Common myeloid progenitor, CD34-positive (primary cell): ENCODE data around the gene ESR1.

Experiments
- CTCF ChIA-PET: fragments of 350-600 bp; sonication (Branson Sonifier 250); formaldehyde crosslinking; loops from one replicate; lab custom pipeline; 2021; ENCODE audit warnings: antibody characterized with exemption; lab: Charles Lee
- POLR2A ChIA-PET: fragments of 350-600 bp; sonication (Branson Sonifier 250); formaldehyde crosslinking; loops from one replicate; lab custom pipeline; 2021; ENCODE audit warnings: antibody characterized with exemption; lab: Charles Lee
- DNase-seq, 3 donors: peaks; one replicate each; pipeline versions ENCODE4 v3.0.0 to v3.0.0-alpha.2; 2013
- H3K27ac ChIP-seq, 2 experiments: 1 replicate in 1 of 2; 2 replicates in 1 of 2; pipeline ENCODE4 v1.7.0; 2013; ENCODE audit warnings: inconsistent platforms in 2 of 2, low read length in 2 of 2, mild to moderate bottlenecking in 2 of 2, low read depth in 1 of 2, moderate library complexity in 1 of 2; ENCODE audit not compliant: severe bottlenecking in 2 of 2, insufficient read depth in 1 of 2, poor library complexity in 1 of 2
- H3K27me3 ChIP-seq, 5 experiments: replicated peaks in 2 of 5; 1 replicate in 3 of 5; 2 replicates in 2 of 5; pipeline versions ENCODE4 v1.6.1 to v1.7.0; 2013; ENCODE audit warnings: low read length in 4 of 5, mild to moderate bottlenecking in 2 of 5, moderate library complexity in 2 of 5, inconsistent platforms in 1 of 5; ENCODE audit not compliant: insufficient read depth in 5 of 5, control insufficient read depth in 4 of 5
- H3K36me3 ChIP-seq, 4 experiments: 1 replicate in 2 of 4; 2 replicates in 2 of 4; pipeline versions ENCODE4 v1.6.1 to v1.7.0; 2013; ENCODE audit warnings: low read length in 3 of 4, control low read depth in 1 of 4, mild to moderate bottlenecking in 1 of 4; ENCODE audit not compliant: control insufficient read depth in 4 of 4, insufficient read depth in 4 of 4
- H3K4me1 ChIP-seq, 4 experiments: 1 replicate in 3 of 4; 2 replicates in 1 of 4; pipeline versions ENCODE4 v1.6.1 to v1.7.1; 2013; ENCODE audit warnings: low read length in 3 of 4, mild to moderate bottlenecking in 3 of 4, control low read depth in 1 of 4, inconsistent platforms in 1 of 4, moderate library complexity in 1 of 4; ENCODE audit not compliant: control insufficient read depth in 4 of 4, insufficient read depth in 4 of 4; ENCODE audit errors: control extremely low read depth in 1 of 4
- H3K4me3 ChIP-seq, 7 experiments: 1 replicate in 4 of 7; 2 replicates in 3 of 7; pipeline versions ENCODE4 v1.5.1 to v1.7.0; 2013; ENCODE audit warnings: mild to moderate bottlenecking in 7 of 7, low read length in 6 of 7, moderate library complexity in 6 of 7, inconsistent platforms in 2 of 7, low read depth in 2 of 7, control low read depth in 1 of 7; ENCODE audit not compliant: insufficient read depth in 4 of 7, control insufficient read depth in 1 of 7; ENCODE audit errors: extremely low read depth in 1 of 7
- H3K9me3 ChIP-seq, 5 experiments: 1 replicate in 4 of 5; 2 replicates in 1 of 5; pipeline versions ENCODE4 v1.6.1 to v1.7.1; 2013; ENCODE audit warnings: low read length in 4 of 5, mild to moderate bottlenecking in 2 of 5, inconsistent platforms in 1 of 5, low read depth in 1 of 5, moderate library complexity in 1 of 5; ENCODE audit not compliant: control insufficient read depth in 4 of 5, insufficient read depth in 2 of 5; ENCODE audit errors: control extremely low read depth in 1 of 5
- WGBS: methylation state at CpG from one replicate; pipeline ENCODE4 v1.1.5; 2013; ENCODE audit not compliant: insufficient coverage; 5-methylcytosine and 5-hydroxymethylcytosine counted together

ESR1 gene

DNA sequence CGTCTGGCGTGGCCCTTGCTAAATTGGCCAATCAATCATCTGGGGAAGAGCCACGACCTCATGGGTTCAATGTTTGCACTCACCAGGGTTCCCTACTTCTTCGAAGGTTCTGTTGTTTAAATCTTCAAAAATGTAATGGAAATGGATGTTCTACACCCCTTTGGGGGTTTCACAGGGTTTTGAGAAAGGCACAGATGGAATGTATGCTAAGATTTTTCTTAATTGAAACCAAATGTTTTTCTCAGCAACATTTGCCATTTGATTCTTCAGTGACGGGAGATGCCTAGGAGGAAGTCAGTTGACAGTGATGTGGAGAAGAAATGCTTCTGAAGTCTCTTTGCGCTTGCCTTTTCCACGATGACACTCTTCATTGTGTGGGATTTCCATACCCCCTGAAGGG, 312.3 kb downstream of the ESR1 start:
- H3K27ac ChIP-seq, result no peak overlapping the region
- no peak for DNase-seq
- CTCF ChIA-PET, result no interaction called here
- H3K4me3 ChIP-seq, result no peak overlapping the region
- H3K4me1 ChIP-seq, result no peaks in the 10 kb centered on the region
- peaks cover 3 to 18% (median 12%) of the 10 kb centered on the region in 4 experiments for H3K36me3 ChIP-seq
- 76% methylated on average over 6 of the region's 7 CpGs for WGBS
- H3K9me3 ChIP-seq, result no peaks in the 10 kb centered on the region
- POLR2A ChIA-PET, result no interaction called here
- H3K27me3 ChIP-seq, result no peaks in the 10 kb centered on the region

DNA sequence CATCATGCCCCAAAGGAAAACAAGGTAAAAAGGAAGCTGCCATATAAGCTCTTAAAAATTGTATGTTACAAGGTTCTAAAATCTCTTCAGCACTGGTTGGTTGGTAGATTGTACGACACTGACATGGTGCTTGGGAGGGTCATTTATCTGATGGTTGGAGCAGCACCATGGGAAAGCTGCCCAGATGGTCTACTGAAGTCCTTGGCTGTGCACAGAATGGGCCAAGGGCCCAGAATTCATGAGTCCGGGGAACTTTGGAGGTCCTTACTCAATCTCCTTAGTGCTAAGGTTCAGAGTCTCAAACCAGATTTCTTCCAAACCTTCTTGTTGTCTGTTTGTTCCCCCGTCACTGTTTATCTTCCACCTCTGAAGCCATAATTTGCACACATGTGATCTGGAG, 314.4 kb downstream of the ESR1 start:
- Histone ChIP-seq H3K36me3 (peaks cover 3 to 20% (median 12%) of the 10 kb centered on the region in 4 experiments), H3K4me3 (no peak overlapping the region), H3K9me3 (no peaks in the 10 kb centered on the region), H3K4me1 (no peaks in the 10 kb centered on the region), H3K27ac (no peak overlapping the region), H3K27me3 (no peaks in the 10 kb centered on the region)
- WGBS, result 95% methylated on average over 3 of the region's 3 CpGs
- no peak for DNase-seq
- ChIA-PET CTCF (interaction anchor here (1.2 to 1.7 kb wide), 4 partner anchors 12 to 357 kb away, joined by 3 to 5 read pairs (median 3); no protein-coding TSS in a partner anchor), POLR2A (no interaction called here)

DNA sequence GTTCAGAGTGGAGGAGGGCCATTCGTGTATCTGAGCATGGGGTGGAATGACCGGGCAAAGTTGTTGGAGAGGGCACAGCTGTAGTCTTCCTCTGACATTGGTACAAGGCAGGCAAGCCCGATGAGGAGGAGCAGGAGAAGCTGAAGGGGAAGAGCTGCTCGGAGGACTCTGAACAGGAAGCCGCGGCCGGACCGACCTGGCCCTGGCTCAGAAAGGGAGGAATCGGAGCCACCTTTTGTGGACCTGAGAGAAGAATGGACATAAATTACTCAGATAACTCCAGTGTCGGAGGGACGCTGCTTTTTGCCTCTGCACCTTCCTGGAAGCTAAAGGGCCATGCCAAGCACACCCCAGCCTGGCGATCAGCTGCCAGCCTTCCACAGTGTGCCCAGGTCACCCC, 315.0 kb downstream of the ESR1 start:
- no peak overlapping the region for H3K4me3 ChIP-seq
- DNase-seq, result no peak
- H3K4me1 ChIP-seq, result no peaks in the 10 kb centered on the region
- no peaks in the 10 kb centered on the region for H3K9me3 ChIP-seq
- H3K27ac ChIP-seq, result no peak overlapping the region
- peaks cover 3 to 23% (median 14%) of the 10 kb centered on the region in 4 experiments for H3K36me3 ChIP-seq
- H3K27me3 ChIP-seq, result no peaks in the 10 kb centered on the region
- 98% methylated on average over 10 of the region's 12 CpGs for WGBS
- POLR2A ChIA-PET, result no interaction called here
- CTCF ChIA-PET, result interaction anchor here (1.2 to 1.7 kb wide), 4 partner anchors 12 to 358 kb away, joined by 3 to 5 read pairs (median 3); no protein-coding TSS in a partner anchor

DNA sequence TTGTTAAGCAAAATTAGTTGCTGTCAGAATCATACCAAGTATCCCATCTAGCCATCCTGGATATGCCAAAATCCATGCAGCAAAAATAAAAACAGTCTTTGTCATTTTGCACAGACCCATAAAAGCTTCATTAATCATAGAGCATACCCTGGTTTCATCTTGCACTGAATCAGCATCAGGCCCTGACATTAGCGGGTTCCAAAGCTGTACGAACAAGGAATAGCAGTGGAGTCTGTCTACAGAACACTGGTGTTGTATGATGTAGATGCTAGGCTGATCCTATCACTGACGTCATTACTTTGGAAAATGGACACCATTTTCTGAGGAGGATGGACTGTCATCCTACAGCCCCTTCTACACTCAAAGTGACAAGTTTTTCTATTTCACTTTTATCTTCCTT, 315.6 kb downstream of the ESR1 start:
- WGBS, result 96% methylated on average over 3 of the region's 3 CpGs
- POLR2A ChIA-PET, result no interaction called here
- no peak overlapping the region for H3K4me3 ChIP-seq
- CTCF ChIA-PET, result interaction anchor here (0.6 to 3.8 kb wide), 5 partner anchors 10 to 433 kb away, joined by 3 to 23 read pairs (median 3); no protein-coding TSS in a partner anchor
- no peak for DNase-seq
- H3K27me3 ChIP-seq, result no peaks in the 10 kb centered on the region
- H3K27ac ChIP-seq, result no peak overlapping the region
- H3K4me1 ChIP-seq, result no peaks in the 10 kb centered on the region
- no peaks in the 10 kb centered on the region for H3K9me3 ChIP-seq
- H3K36me3 ChIP-seq, result peaks cover 3 to 27% (median 16%) of the 10 kb centered on the region in 4 experiments

DNA sequence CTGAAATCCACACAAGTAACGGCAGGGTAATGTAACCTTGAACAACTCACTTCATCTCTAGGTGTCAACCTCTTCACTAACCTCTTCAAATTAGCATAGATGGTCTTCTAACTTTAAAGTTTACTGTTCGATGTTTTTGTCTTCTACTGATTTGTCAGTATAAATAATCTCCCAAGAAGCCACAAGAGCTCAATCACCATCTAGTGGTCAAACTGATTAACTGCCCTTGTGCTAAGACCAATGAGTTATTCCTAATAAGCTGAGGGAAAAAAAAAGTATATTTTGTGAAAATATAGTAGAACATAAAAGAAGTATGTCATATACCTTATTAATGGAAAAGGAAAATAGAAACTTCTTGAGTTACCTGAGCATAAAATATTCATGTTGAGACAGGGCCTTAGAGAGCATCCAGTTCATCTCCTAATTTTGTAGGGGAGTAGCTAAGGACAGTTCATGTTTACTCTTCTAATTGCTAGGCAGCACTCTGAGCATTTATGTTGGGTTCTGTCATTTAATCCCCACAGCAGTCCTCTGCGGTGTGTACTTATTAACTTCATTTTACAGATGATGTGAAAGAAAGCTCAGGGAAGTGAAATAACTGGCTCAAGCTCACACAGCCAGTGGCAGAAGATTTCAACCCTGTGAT, 317.1 kb downstream of the ESR1 start:
- H3K4me3 ChIP-seq, result no peak overlapping the region
- H3K9me3 ChIP-seq, result no peaks in the 10 kb centered on the region
- H3K4me1 ChIP-seq, result no peaks in the 10 kb centered on the region
- POLR2A ChIA-PET, result no interaction called here
- CTCF ChIA-PET, result interaction anchor here (0.5 to 3.8 kb wide), 19 partner anchors 9 to 1216 kb away, joined by 3 to 27 read pairs (median 4); no protein-coding TSS in a partner anchor
- DNase-seq, result peak; percentile 50 to 69 (median 68)
- no peak overlapping the region for H3K27ac ChIP-seq
- 80% methylated on average over 1 of the region's 3 CpGs for WGBS
- H3K27me3 ChIP-seq, result no peaks in the 10 kb centered on the region
- H3K36me3 ChIP-seq, result peaks cover 3 to 35% (median 23%) of the 10 kb centered on the region in 4 experiments

DNA sequence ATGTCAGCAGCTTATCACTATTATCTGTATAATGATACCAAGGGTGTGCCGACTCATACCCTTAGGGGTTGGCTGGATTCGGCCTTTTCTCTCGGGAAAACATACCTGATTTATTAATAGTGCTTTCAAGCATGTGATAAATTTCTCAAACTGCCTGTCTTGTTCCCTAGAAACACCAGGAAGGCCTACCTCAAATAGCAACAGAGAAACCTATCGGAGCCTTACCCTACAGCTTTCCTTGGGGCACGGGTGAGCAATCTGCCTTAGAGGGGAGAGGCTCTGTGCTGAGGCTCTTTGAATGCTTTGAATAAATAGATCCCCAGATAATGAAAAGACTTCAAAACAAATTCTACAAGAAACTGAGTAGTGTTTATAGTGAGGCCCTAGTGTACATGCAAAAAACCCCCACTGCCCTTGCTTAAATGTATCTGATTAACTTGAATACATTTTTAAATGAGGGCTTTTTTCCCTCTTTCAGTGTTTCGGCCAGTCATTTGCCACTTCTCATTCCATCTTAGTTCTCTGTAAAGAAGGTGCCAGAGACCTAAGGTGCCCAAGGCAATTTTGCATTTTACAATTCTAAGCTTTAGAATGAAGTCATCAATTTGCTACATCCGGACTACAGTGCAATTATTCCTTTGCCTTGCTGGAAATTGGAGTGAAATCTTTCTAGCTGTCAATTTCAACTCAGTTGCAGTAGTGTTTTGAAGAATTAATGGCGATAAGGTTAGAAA, 320.1 kb downstream of the ESR1 start:
- 93% methylated on average over 3 of the region's 8 CpGs for WGBS

More for the DNA sequence above, 320.1 kb downstream of the ESR1 start:
- DNase-seq, result no peak
- Histone ChIP-seq H3K4me3 (no peak overlapping the region), H3K27me3 (no peaks in the 10 kb centered on the region), H3K4me1 (peaks cover 0 to 3% (median 0%) of the 10 kb centered on the region in 4 experiments), H3K9me3 (no peaks in the 10 kb centered on the region), H3K36me3 (peaks cover 9 to 42% (median 23%) of the 10 kb centered on the region in 4 experiments), H3K27ac (no peak overlapping the region)
- POLR2A ChIA-PET, result no interaction called here
- CTCF ChIA-PET, result interaction anchor here (3.0 to 3.4 kb wide), 2 partner anchors 361 to 686 kb away, joined by 8 to 27 read pairs; no protein-coding TSS in a partner anchor
